WTC11 (cell line): Measurements from ENCODE around the gene ESRRG. TPM values are rescaled to one million over a fixed set of nuclear protein-coding genes. Genes with fewer than 3 reads are reported as not detected.

ENCODE experiments used
- ATAC-seq: fragments of 200-7000 bp; cut with Tn5 transposase; 2 replicates; pipeline ENCODE4 v1.10.0; 2021; ENCODE audit warnings: mild to moderate bottlenecking, moderate library complexity
- CTCF ChIA-PET: fragments of 300-600 bp; sonication (Branson Sonifier 250); formaldehyde crosslinking; loops from one replicate; lab custom pipeline; 2021; ENCODE audit warnings: antibody characterized with exemption; lab: Charles Lee
- POLR2A ChIA-PET: fragments of 350-600 bp; sonication (Branson Sonifier 250); formaldehyde crosslinking; loops from one replicate; lab custom pipeline; 2021; ENCODE audit warnings: antibody characterized with exemption; lab: Charles Lee
- DNase-seq: peaks from one replicate; pipeline ENCODE4 v3.0.0; 2021; ENCODE audit warnings: low spot score
- H3K27ac Mint-ChIP-seq: 2 replicates; pipeline ENCODE4 v1.8.0; 2021; ENCODE audit warnings: mixed read lengths
- H3K27me3 Mint-ChIP-seq: 2 replicates; pipeline ENCODE4 v1.8.0; 2021; ENCODE audit warnings: low read depth, mild to moderate bottlenecking, moderate library complexity, mixed read lengths
- H3K36me3 Mint-ChIP-seq: 2 replicates; pipeline ENCODE4 v1.8.0; 2021; ENCODE audit warnings: mixed read lengths
- H3K4me1 Mint-ChIP-seq: 2 replicates; pipeline ENCODE4 v1.8.0; 2022; ENCODE audit warnings: mixed read lengths
- H3K4me3 Mint-ChIP-seq: 2 replicates; pipeline ENCODE4 v1.8.0; 2021; ENCODE audit warnings: mild to moderate bottlenecking, moderate library complexity, mixed read lengths
- H3K9me3 Mint-ChIP-seq: 2 replicates; pipeline ENCODE4 v1.8.0; 2021; ENCODE audit warnings: mixed read lengths
- E2F1 ChIP-seq: sonication (generic); formaldehyde crosslinking; IDR thresholded peaks from 2 replicates; pipeline ENCODE4 v1.8.0; 2022; ENCODE audit warnings: mild to moderate bottlenecking, missing genetic modification reagents
- ESRRA ChIP-seq: sonication (generic); formaldehyde crosslinking; IDR thresholded peaks from 2 replicates; pipeline ENCODE4 v1.8.1; 2022; ENCODE audit warnings: mild to moderate bottlenecking, missing genetic modification reagents, borderline replicate concordance
- ETV6 ChIP-seq: sonication (generic); formaldehyde crosslinking; IDR thresholded peaks from 2 replicates; pipeline ENCODE4 v1.8.1; 2022; ENCODE audit warnings: mild to moderate bottlenecking, missing genetic modification reagents
- FOXK1 ChIP-seq: sonication (generic); formaldehyde crosslinking; IDR thresholded peaks from 2 replicates; pipeline ENCODE4 v1.8.0; 2022; ENCODE audit warnings: mild to moderate bottlenecking, moderate library complexity, missing genetic modification reagents
- GRHL2 ChIP-seq: fragments of 250-450 bp; sonication (Bioruptor Pico); IDR thresholded peaks from 2 replicates; pipeline ENCODE4 v1.8.0; 2022; ENCODE audit warnings: mild to moderate bottlenecking, moderate library complexity; ENCODE audit not compliant: insufficient replicate concordance, severe bottlenecking
- HMGA2 ChIP-seq: fragments of 250-450 bp; sonication (Bioruptor Pico); IDR thresholded peaks from 2 replicates; pipeline ENCODE4 v1.4.0; 2021; ENCODE audit warnings: mild to moderate bottlenecking, moderate library complexity
- JUN ChIP-seq: sonication (generic); formaldehyde crosslinking; IDR thresholded peaks from 2 replicates; pipeline ENCODE4 v1.8.0; 2023; ENCODE audit warnings: mild to moderate bottlenecking, missing genetic modification reagents
- KAT7 ChIP-seq: sonication (generic); formaldehyde crosslinking; IDR thresholded peaks from 2 replicates; pipeline ENCODE4 v1.8.1; 2023; ENCODE audit warnings: missing genetic modification reagents, mild to moderate bottlenecking, borderline replicate concordance
- NFE2L1 ChIP-seq: sonication (generic); formaldehyde crosslinking; IDR thresholded peaks from 2 replicates; pipeline ENCODE4 v1.8.1; 2023; ENCODE audit warnings: missing genetic modification reagents
- OVOL2 ChIP-seq: fragments of 250-450 bp; sonication (Bioruptor Pico); IDR thresholded peaks from 2 replicates; pipeline ENCODE4 v1.9.0; 2021; ENCODE audit warnings: mild to moderate bottlenecking, borderline replicate concordance
- TCF7 ChIP-seq: sonication (generic); formaldehyde crosslinking; IDR thresholded peaks from 2 replicates; pipeline ENCODE4 v1.8.0; 2022; ENCODE audit warnings: mild to moderate bottlenecking, low read depth, missing genetic modification reagents, moderate library complexity
- USF1 ChIP-seq: sonication (generic); formaldehyde crosslinking; IDR thresholded peaks from 2 replicates; pipeline ENCODE4 v1.8.0; 2022; ENCODE audit warnings: mild to moderate bottlenecking, missing genetic modification reagents
- ZBTB43 ChIP-seq: sonication (generic); formaldehyde crosslinking; IDR thresholded peaks from 2 replicates; pipeline ENCODE4 v1.8.1; 2023; ENCODE audit warnings: mild to moderate bottlenecking, missing genetic modification reagents
- ZNF232 ChIP-seq: sonication (generic); formaldehyde crosslinking; IDR thresholded peaks from 2 replicates; pipeline ENCODE4 v1.8.0; 2022; ENCODE audit warnings: mild to moderate bottlenecking, missing genetic modification reagents
- ZNF263 ChIP-seq: sonication (generic); formaldehyde crosslinking; IDR thresholded peaks from 2 replicates; pipeline ENCODE4 v1.8.1; 2022; ENCODE audit warnings: low read depth, mild to moderate bottlenecking, moderate library complexity, missing genetic modification reagents
- ZNF281 ChIP-seq: sonication (generic); formaldehyde crosslinking; IDR thresholded peaks from 2 replicates; pipeline ENCODE4 v1.8.0; 2023; ENCODE audit warnings: mild to moderate bottlenecking, missing genetic modification reagents
- ZNF396 ChIP-seq: fragments of 250-450 bp; sonication (Bioruptor Pico); IDR thresholded peaks from 2 replicates; pipeline ENCODE4 v1.8.0; 2021; ENCODE audit warnings: mild to moderate bottlenecking, moderate library complexity, borderline replicate concordance
- ZNF532 ChIP-seq: fragments of 250-450 bp; sonication (Bioruptor Pico); IDR thresholded peaks from 2 replicates; pipeline ENCODE4 v1.9.0; 2021; ENCODE audit warnings: mild to moderate bottlenecking, borderline replicate concordance
- total RNA-seq: library from RNA; stranded (reverse); gene quantifications from 3 replicates; pipeline ENCODE4 v1.2.3, GENCODE V29; 2021

The ESRRG gene
- total RNA-seq, 1 experiment from 2014 or later: 2.3 TPM

GRCh38 chr1:216549796-216550195, 173.4 kb downstream of the ESRRG start (continued):
- no peak for TF ChIP-seq ZNF532 (CRISPR knock-in tag)
- no peak for TF ChIP-seq JUN (CRISPR knock-in tag)
- no peak for TF ChIP-seq E2F1
- TF ChIP-seq ZNF232 (CRISPR knock-in tag): no peak
- TF ChIP-seq FOXK1 (CRISPR knock-in tag): no peak
- no peak for TF ChIP-seq TCF7 (CRISPR knock-in tag)

GRCh38 chr1:216542741-216543140, 180.5 kb downstream of the ESRRG start:
- CTCF ChIA-PET: no interaction called here
- H3K27ac Mint-ChIP-seq: no peak overlapping the region
- ATAC-seq (no peak), DNase-seq (no peak)
- TF ChIP-seq OVOL2 (no peak), ESRRA (CRISPR knock-in tag) (no peak), USF1 (CRISPR knock-in tag) (no peak), ZNF396 (no peak), ZNF281 (CRISPR knock-in tag) (no peak), ETV6 (CRISPR knock-in tag) (no peak), ZBTB43 (no peak), KAT7 (no peak), HMGA2 (CRISPR knock-in tag) (no peak), ZNF263 (CRISPR knock-in tag) (no peak), GRHL2 (CRISPR knock-in tag) (no peak), NFE2L1 (CRISPR knock-in tag) (no peak)
- no peaks in the 10 kb centered on the region for H3K4me1 Mint-ChIP-seq
- POLR2A ChIA-PET: no interaction called here
- no peaks in the 10 kb centered on the region for H3K27me3 Mint-ChIP-seq
- H3K36me3 Mint-ChIP-seq: no peaks in the 10 kb centered on the region
- no peaks in the 10 kb centered on the region for H3K9me3 Mint-ChIP-seq
- H3K4me3 Mint-ChIP-seq: no peak overlapping the region
